ENCODE data around the gene GOLGA8M. TPM values are rescaled to one million over a fixed set of nuclear protein-coding genes. Genes with fewer than 3 reads are reported as not detected.

The GOLGA8M gene
- total RNA-seq (2022; extraction: Qiagen RNA extraction), result 0.07 to 0.11 TPM in 2 of 5 replicates, not detected in the others

GRCh38 chr15:28712270-28712669 lies at the start of gene GOLGA8M:
GOLGA8M (minus strand) TSS chr15:28712421; CDS start chr15:28712323, 98 bp downstream.

Other genes starting within 250 kb of the GOLGA8M start
- gene GOLGA8G, start 179.4 kb downstream of the GOLGA8M start, total RNA-seq (2022; extraction: Qiagen RNA extraction), result not detected in 5 replicates
- gene GOLGA6L25, start 158.9 kb downstream of the GOLGA8M start, total RNA-seq (2022; extraction: Qiagen RNA extraction), result not detected in 5 replicates
- not detected in 5 replicates for gene GOLGA6L7, start 136.2 kb upstream of the GOLGA8M start, total RNA-seq (2022; extraction: Qiagen RNA extraction)
- 17.0 to 19.4 TPM (median 18.1 TPM) in 5 replicates for gene APBA2, start 173.6 kb upstream of the GOLGA8M start, total RNA-seq (2022; extraction: Qiagen RNA extraction)